Astrocyte (in vitro differentiated cells and primary cell): ENCODE measurements around the gene SMG5. TPM values are rescaled to one million over a fixed set of nuclear protein-coding genes. Genes with fewer than 3 reads are reported as not detected.

Experiments used
- DNase-seq: peaks from one replicate; pipeline ENCODE4 v3.0.0-alpha.2; 2010; ENCODE audit warnings: low read depth
- FAIRE-seq: peaks from 2 replicates; lab custom pipeline; 2011; peaks lifted over from hg19 to GRCh38; lab: Jason Lieb, UNC
- H2AFZ ChIP-seq: 2 replicates; pipeline ENCODE4 v1.6.0; 2012; ENCODE audit warnings: low read depth, low read length, inconsistent platforms
- H3K27ac ChIP-seq: 2 replicates; pipeline ENCODE4 v1.5.1; 2011; ENCODE audit warnings: low read depth, low read length, inconsistent platforms
- H3K27me3 ChIP-seq: 2 replicates; pipeline ENCODE4 v1.6.0; 2011; ENCODE audit warnings: low read length, inconsistent platforms; ENCODE audit not compliant: insufficient read depth
- H3K36me3 ChIP-seq: 2 replicates; pipeline ENCODE4 v1.5.1; 2011; ENCODE audit warnings: low read length, inconsistent platforms; ENCODE audit not compliant: insufficient read depth
- H3K4me1 ChIP-seq: 2 replicates; pipeline ENCODE4 v1.5.1; 2011; ENCODE audit warnings: low read length, inconsistent platforms; ENCODE audit not compliant: insufficient read depth
- H3K4me2 ChIP-seq: 2 replicates; pipeline ENCODE4 v1.6.0; 2012; ENCODE audit warnings: low read length, inconsistent platforms
- H3K4me3 ChIP-seq: 2 replicates; pipeline ENCODE4 v1.5.1; 2011; ENCODE audit warnings: low read depth, mild to moderate bottlenecking, low read length, inconsistent platforms; ENCODE audit not compliant: insufficient read depth
- H3K79me2 ChIP-seq: 2 replicates; pipeline ENCODE4 v1.6.0; 2012; ENCODE audit warnings: mild to moderate bottlenecking, low read length, inconsistent platforms; ENCODE audit not compliant: insufficient read depth
- H3K9ac ChIP-seq: 2 replicates; pipeline ENCODE4 v1.6.0; 2012; ENCODE audit warnings: mild to moderate bottlenecking, low read length, inconsistent platforms
- H3K9me3 ChIP-seq: 2 replicates; pipeline ENCODE4 v1.5.1; 2012; ENCODE audit warnings: low read depth, mild to moderate bottlenecking, low read length, inconsistent platforms; ENCODE audit not compliant: insufficient read depth
- H4K20me1 ChIP-seq: 2 replicates; pipeline ENCODE4 v1.6.0; 2012; ENCODE audit warnings: low read length, inconsistent platforms; ENCODE audit not compliant: insufficient read depth
- H3K27ac Mint-ChIP-seq: one replicate; pipeline ENCODE4 v1.8.0; 2021; ENCODE audit warnings: mild to moderate bottlenecking, mixed read lengths; ENCODE audit not compliant: unreplicated experiment
- H3K27me3 Mint-ChIP-seq: one replicate; pipeline ENCODE4 v1.8.0; 2021; ENCODE audit warnings: low read depth, mixed read lengths; ENCODE audit not compliant: unreplicated experiment
- H3K36me3 Mint-ChIP-seq: one replicate; pipeline ENCODE4 v1.8.0; 2021; ENCODE audit warnings: low read depth, mixed read lengths; ENCODE audit not compliant: unreplicated experiment
- H3K4me1 Mint-ChIP-seq: one replicate; pipeline ENCODE4 v1.8.0; 2021; ENCODE audit warnings: low read depth, mixed read lengths; ENCODE audit not compliant: unreplicated experiment
- H3K4me3 Mint-ChIP-seq: one replicate; pipeline ENCODE4 v1.8.0; 2021; ENCODE audit warnings: mild to moderate bottlenecking, moderate library complexity, mixed read lengths; ENCODE audit not compliant: unreplicated experiment
- H3K9me3 Mint-ChIP-seq: one replicate; pipeline ENCODE4 v1.8.0; 2021; ENCODE audit warnings: mild to moderate bottlenecking, mixed read lengths; ENCODE audit not compliant: unreplicated experiment
- EZH2 ChIP-seq: IDR thresholded peaks from 2 replicates; pipeline ENCODE4 v1.6.1; 2012; ENCODE audit warnings: mild to moderate bottlenecking, low read length, inconsistent platforms; ENCODE audit not compliant: insufficient read depth
- total RNA-seq: library from RNA; stranded (reverse); gene quantifications from 2 replicates; pipeline ENCODE4 v1.2.1, GENCODE V29; 2021
- TF ChIP-seq, protein P1 (sequence below): IDR thresholded peaks from 2 replicates; pipeline ENCODE4 v1.5.1; 2011; ENCODE audit warnings: low read depth, mild to moderate bottlenecking, inconsistent platforms, low read length, moderate library complexity; ENCODE audit not compliant: insufficient read depth

The SMG5 gene
- total RNA-seq, 1 donor from 2014 or later: 81.4 TPM

DNA sequence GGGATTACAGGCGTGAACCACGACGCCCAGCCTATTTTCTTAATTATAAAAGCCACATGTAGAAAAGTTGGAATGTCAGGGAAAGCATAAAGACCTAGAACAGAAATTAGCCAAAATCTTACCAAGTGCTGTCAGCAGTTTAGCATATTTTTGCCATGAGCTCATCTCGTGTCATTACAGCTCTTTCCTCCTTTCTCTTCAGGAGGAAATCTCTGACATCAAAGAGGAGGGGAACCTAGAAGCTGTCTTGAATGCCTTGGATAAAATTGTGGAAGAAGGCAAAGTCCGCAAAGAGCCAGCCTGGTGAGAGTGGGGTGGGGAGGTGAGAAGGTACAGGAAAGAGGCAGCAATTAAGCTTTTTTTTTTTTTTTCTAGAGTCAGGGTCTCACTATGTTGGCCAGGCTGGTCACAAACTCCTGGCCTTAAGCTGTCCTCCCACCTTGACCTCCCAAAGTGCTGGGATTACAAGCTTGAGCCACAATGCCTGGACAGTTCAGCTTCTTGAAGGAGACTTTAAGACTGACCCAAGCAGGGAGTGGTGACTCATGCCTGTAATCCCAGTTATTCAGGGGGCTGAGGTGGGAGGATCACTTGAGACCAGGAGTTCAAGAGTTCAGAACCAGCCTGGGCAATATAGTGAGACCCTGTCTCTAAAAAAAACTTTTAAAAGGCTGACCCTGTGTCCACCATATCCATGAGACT lies 49.0 kb downstream of the SMG5 start:
- Histone ChIP-seq H2AFZ (no peak overlapping the region), H3K4me2 (peak overlapping the region; percentile 72), H3K9me3 (no peaks in the 10 kb centered on the region), H3K27me3 (no peaks in the 10 kb centered on the region), H3K27ac (peak overlapping the region; percentile 86), H3K4me1 (peaks cover 16% of the 10 kb centered on the region), H3K79me2 (no peaks in the 10 kb centered on the region), H3K4me3 (no peak overlapping the region), H3K36me3 (peaks cover 4% of the 10 kb centered on the region), H3K9ac (peak overlapping the region; percentile 66), H4K20me1 (no peaks in the 10 kb centered on the region)
- peak overlapping the region; percentile 73 for H3K4me3 Mint-ChIP-seq
- H3K9me3 Mint-ChIP-seq: no peaks in the 10 kb centered on the region
- no peak for TF ChIP-seq EZH2
- TF ChIP-seq, protein P1, sequence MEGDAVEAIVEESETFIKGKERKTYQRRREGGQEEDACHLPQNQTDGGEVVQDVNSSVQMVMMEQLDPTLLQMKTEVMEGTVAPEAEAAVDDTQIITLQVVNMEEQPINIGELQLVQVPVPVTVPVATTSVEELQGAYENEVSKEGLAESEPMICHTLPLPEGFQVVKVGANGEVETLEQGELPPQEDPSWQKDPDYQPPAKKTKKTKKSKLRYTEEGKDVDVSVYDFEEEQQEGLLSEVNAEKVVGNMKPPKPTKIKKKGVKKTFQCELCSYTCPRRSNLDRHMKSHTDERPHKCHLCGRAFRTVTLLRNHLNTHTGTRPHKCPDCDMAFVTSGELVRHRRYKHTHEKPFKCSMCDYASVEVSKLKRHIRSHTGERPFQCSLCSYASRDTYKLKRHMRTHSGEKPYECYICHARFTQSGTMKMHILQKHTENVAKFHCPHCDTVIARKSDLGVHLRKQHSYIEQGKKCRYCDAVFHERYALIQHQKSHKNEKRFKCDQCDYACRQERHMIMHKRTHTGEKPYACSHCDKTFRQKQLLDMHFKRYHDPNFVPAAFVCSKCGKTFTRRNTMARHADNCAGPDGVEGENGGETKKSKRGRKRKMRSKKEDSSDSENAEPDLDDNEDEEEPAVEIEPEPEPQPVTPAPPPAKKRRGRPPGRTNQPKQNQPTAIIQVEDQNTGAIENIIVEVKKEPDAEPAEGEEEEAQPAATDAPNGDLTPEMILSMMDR: no peak
- FAIRE-seq (peak; percentile 26), DNase-seq (peak; percentile 89)
- peaks cover 19% of the 10 kb centered on the region for H3K36me3 Mint-ChIP-seq
- H3K27ac Mint-ChIP-seq: peak overlapping the region; percentile 98
- H3K27me3 Mint-ChIP-seq: no peaks in the 10 kb centered on the region
- peaks cover 13% of the 10 kb centered on the region for H3K4me1 Mint-ChIP-seq

DNA sequence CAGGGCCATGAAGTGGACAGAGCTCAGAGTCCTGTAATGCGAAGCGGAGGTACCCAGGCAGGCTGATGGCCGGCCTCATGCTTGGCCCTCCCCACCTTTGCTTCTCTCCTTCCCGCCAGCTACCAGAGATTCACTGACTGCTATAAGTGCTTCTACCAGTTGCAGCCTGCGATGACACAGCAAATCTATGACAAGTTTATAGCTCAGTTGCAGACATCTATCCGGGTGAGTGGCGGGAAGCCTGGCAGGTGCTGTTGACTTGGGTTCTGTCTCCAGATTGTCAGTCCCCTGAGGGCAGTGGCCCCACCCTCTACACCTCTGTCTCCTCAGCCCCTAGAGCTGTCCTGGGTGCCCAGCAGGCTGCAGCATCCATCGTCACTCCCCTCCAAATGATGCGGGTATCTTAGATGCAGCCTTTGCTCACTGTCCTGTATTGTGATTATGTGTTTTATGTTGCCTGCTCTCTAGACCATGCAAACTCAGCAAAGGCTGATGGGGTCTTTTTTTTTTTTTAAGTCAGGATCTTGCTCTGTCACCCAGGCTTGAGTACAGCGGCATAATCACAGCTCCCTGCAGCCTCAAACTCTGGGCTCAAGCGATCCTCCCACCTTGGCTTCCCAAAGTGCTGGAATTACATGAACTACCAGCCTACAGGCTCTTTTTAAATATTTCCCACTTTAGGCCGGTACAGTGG lies 50.3 kb downstream of the SMG5 start:
- Histone ChIP-seq H4K20me1 (no peaks in the 10 kb centered on the region), H3K4me2 (no peak overlapping the region), H2AFZ (no peak overlapping the region), H3K27me3 (no peaks in the 10 kb centered on the region), H3K79me2 (no peaks in the 10 kb centered on the region), H3K4me3 (no peak overlapping the region), H3K27ac (no peak overlapping the region), H3K4me1 (peaks cover 16% of the 10 kb centered on the region), H3K9ac (no peak overlapping the region), H3K36me3 (peaks cover 4% of the 10 kb centered on the region), H3K9me3 (no peaks in the 10 kb centered on the region)
- Mint-ChIP-seq H3K36me3 (peaks cover 16% of the 10 kb centered on the region), H3K27ac (peak overlapping the region; percentile 69), H3K4me1 (peaks cover 13% of the 10 kb centered on the region), H3K4me3 (no peak overlapping the region), H3K9me3 (no peaks in the 10 kb centered on the region), H3K27me3 (no peaks in the 10 kb centered on the region)
- TF ChIP-seq, protein P1: no peak
- no peak for TF ChIP-seq EZH2
- FAIRE-seq (no peak), DNase-seq (no peak)

DNA sequence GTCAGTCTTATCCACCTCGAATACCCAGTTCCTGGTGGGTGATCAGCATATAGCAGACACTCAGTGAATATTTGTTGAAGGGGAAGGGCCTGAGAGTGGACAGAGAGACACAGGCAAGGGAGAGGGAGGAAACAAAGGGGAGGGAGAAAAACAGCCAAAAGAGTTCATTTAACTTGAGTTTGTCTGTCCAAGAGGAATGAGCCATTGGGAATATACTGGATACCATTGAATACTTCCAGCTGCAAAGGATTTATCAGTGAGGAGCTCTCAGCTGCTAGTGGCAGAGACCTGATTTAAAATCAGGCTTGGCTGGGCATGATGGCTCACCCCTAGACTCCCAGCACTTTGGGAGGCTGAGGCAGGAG lies 52.2 kb downstream of the SMG5 start:
- FAIRE-seq: no peak

More for the DNA sequence above, 52.2 kb downstream of the SMG5 start:
- Histone ChIP-seq H3K4me1 (peaks cover 16% of the 10 kb centered on the region), H3K9ac (no peak overlapping the region), H2AFZ (no peak overlapping the region), H3K4me2 (no peak overlapping the region), H3K79me2 (no peaks in the 10 kb centered on the region), H4K20me1 (no peaks in the 10 kb centered on the region), H3K27ac (no peak overlapping the region), H3K9me3 (no peaks in the 10 kb centered on the region), H3K36me3 (peaks cover 4% of the 10 kb centered on the region), H3K27me3 (no peaks in the 10 kb centered on the region), H3K4me3 (no peak overlapping the region)
- no peak overlapping the region for H3K27ac Mint-ChIP-seq
- no peak for DNase-seq
- no peak for TF ChIP-seq EZH2
- TF ChIP-seq, protein P1: no peak
- H3K9me3 Mint-ChIP-seq: no peaks in the 10 kb centered on the region
- H3K27me3 Mint-ChIP-seq: no peaks in the 10 kb centered on the region
- no peak overlapping the region for H3K4me3 Mint-ChIP-seq
- H3K4me1 Mint-ChIP-seq: peaks cover 13% of the 10 kb centered on the region
- H3K36me3 Mint-ChIP-seq: peaks cover 8% of the 10 kb centered on the region
